Natural killer cell (primary cell): ENCODE measurements around the gene RERE. TPM values are rescaled to one million over a fixed set of nuclear protein-coding genes. Genes with fewer than 3 reads are reported as not detected.

Experiments
- ATAC-seq, 3 donors: fragments of 150-1000 bp in 2 of 3; fragments of 200-7000 bp in 1 of 3; cut with Tn5 transposase; 1 replicate in 1 of 3; 2 replicates in 2 of 3; pipeline ENCODE4 v1.10.0; 2021; ENCODE audit warnings: mild to moderate bottlenecking in 2 of 3, moderate library complexity in 2 of 3
- DNase-seq, 2 donors: peaks; one replicate each; pipeline versions ENCODE4 v3.0.0 to v3.0.0-alpha.2; 2013 to 2021; ENCODE audit warnings: mixed read lengths in 1 of 2
- H3K27ac ChIP-seq: one replicate; pipeline ENCODE4 v1.5.1; 2013; ENCODE audit warnings: mild to moderate bottlenecking, low read length
- H3K27me3 ChIP-seq: one replicate; pipeline ENCODE4 v1.6.1; 2013; ENCODE audit warnings: low read length; ENCODE audit not compliant: control insufficient read depth, insufficient read depth
- H3K36me3 ChIP-seq: one replicate; pipeline ENCODE4 v1.6.1; 2013; ENCODE audit warnings: low read length; ENCODE audit not compliant: control insufficient read depth, insufficient read depth
- H3K4me1 ChIP-seq: one replicate; pipeline ENCODE4 v1.6.1; 2013; ENCODE audit warnings: low read length; ENCODE audit not compliant: control insufficient read depth, insufficient read depth
- H3K4me3 ChIP-seq: one replicate; pipeline ENCODE4 v1.5.1; 2013; ENCODE audit warnings: low read length
- H3K9me3 ChIP-seq: one replicate; pipeline ENCODE4 v1.6.1; 2013; ENCODE audit warnings: low read length; ENCODE audit not compliant: control insufficient read depth, insufficient read depth
- H3K27ac Mint-ChIP-seq, 2 donors: one replicate each; pipeline ENCODE4 v1.8.0; 2022; ENCODE audit warnings: mild to moderate bottlenecking in 2 of 2, mixed read lengths in 2 of 2, moderate library complexity in 1 of 2
- H3K27me3 Mint-ChIP-seq, 2 donors: one replicate each; pipeline ENCODE4 v1.8.0; 2022; ENCODE audit warnings: low read depth in 2 of 2, mixed read lengths in 2 of 2
- H3K36me3 Mint-ChIP-seq: one replicate; pipeline ENCODE4 v1.8.0; 2022; ENCODE audit warnings: mixed read lengths
- H3K4me1 Mint-ChIP-seq, 2 donors: one replicate each; pipeline ENCODE4 v1.8.0; 2022; ENCODE audit warnings: mixed read lengths in 2 of 2
- H3K4me3 Mint-ChIP-seq: one replicate; pipeline ENCODE4 v1.8.0; 2022; ENCODE audit warnings: mild to moderate bottlenecking, moderate library complexity, mixed read lengths
- H3K9me3 Mint-ChIP-seq, 2 donors: one replicate each; pipeline ENCODE4 v1.8.0; 2022; ENCODE audit warnings: mixed read lengths in 2 of 2
- WGBS: methylation state at CpG from one replicate; pipeline ENCODE4 v1.1.7; 2013; ENCODE audit warnings: missing lambda C conversion rate; ENCODE audit not compliant: insufficient coverage; 5-methylcytosine and 5-hydroxymethylcytosine counted together
- intact Hi-C: fragments of 100-400 bp; cut with micrococcal nuclease; formaldehyde crosslinking; loops from one replicate; pipeline ENCODE4 v1.14.2; 2022
- total RNA-seq, 4 donors: library from RNA; stranded (reverse); fragments of 120-200 nt in 1 of 4; gene quantifications; one replicate each; pipeline versions ENCODE4 v1.2.3 to v1.2.4, GENCODE V29; 2013 to 2022
- TF ChIP-seq, protein P1 (sequence below): fragments of 200-600 bp; IDR thresholded peaks from one replicate; pipeline ENCODE4 v1.8.0; 2022; ENCODE audit warnings: antibody characterized with exemption

The RERE gene
- total RNA-seq, 3 donors from 2014 or later (not counting 1 experiment from before 2014, with no cell fraction given), result 67.7 to 76.0 (median 73.0) TPM

GRCh38 chr1:8747879-8748825, 69.3 kb downstream of the RERE start:
- 89% methylated on average over 9 of the region's 15 CpGs for WGBS
- Histone ChIP-seq H3K4me3 (no peak overlapping the region), H3K4me1 (no peaks in the 10 kb centered on the region), H3K27me3 (no peaks in the 10 kb centered on the region), H3K27ac (no peak overlapping the region), H3K36me3 (no peaks in the 10 kb centered on the region), H3K9me3 (no peaks in the 10 kb centered on the region)
- ATAC-seq (no peak), DNase-seq (no peak)
- Mint-ChIP-seq H3K4me1 (peaks cover 0 to 6% of the 10 kb centered on the region in 2 donors), H3K27ac (no peak overlapping the region), H3K27me3 (no peaks in the 10 kb centered on the region), H3K4me3 (no peak overlapping the region), H3K9me3 (no peaks in the 10 kb centered on the region), H3K36me3 (no peaks in the 10 kb centered on the region)
- TF ChIP-seq, protein P1, sequence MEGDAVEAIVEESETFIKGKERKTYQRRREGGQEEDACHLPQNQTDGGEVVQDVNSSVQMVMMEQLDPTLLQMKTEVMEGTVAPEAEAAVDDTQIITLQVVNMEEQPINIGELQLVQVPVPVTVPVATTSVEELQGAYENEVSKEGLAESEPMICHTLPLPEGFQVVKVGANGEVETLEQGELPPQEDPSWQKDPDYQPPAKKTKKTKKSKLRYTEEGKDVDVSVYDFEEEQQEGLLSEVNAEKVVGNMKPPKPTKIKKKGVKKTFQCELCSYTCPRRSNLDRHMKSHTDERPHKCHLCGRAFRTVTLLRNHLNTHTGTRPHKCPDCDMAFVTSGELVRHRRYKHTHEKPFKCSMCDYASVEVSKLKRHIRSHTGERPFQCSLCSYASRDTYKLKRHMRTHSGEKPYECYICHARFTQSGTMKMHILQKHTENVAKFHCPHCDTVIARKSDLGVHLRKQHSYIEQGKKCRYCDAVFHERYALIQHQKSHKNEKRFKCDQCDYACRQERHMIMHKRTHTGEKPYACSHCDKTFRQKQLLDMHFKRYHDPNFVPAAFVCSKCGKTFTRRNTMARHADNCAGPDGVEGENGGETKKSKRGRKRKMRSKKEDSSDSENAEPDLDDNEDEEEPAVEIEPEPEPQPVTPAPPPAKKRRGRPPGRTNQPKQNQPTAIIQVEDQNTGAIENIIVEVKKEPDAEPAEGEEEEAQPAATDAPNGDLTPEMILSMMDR, result no peak
- intact Hi-C loops, result no loop called here

DNA sequence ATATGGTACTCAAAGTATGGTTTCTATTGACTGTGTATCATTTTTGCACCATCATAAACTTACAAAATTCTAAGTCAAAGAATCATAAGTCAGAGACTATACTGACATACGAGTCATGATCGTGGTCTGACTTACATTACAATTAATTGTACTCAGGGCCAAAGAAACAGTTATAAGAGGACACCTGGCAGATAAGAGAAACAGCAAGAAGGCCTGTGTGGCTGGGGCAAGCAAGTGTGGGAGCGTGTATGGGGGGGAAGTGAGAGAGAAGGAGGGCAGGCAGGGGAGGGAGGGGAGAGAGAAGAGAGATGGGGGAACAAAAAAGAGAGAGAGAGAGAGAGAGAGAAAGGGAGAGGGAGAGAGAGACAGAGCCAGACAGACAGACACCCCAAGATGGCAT, 70.9 kb downstream of the RERE start:
- Mint-ChIP-seq H3K4me3 (no peak overlapping the region), H3K9me3 (no peaks in the 10 kb centered on the region), H3K4me1 (peaks cover 0 to 6% of the 10 kb centered on the region in 2 donors), H3K27ac (peak overlapping the region in 1 of 2 donors; percentile 19), H3K27me3 (no peaks in the 10 kb centered on the region), H3K36me3 (no peaks in the 10 kb centered on the region)
- 43% methylated on average over 3 of the region's 3 CpGs for WGBS
- Histone ChIP-seq H3K4me3 (no peak overlapping the region), H3K4me1 (no peaks in the 10 kb centered on the region), H3K27ac (no peak overlapping the region), H3K9me3 (no peaks in the 10 kb centered on the region), H3K27me3 (no peaks in the 10 kb centered on the region), H3K36me3 (no peaks in the 10 kb centered on the region)
- DNase-seq (no peak), ATAC-seq (no peak)
- intact Hi-C loops, result no loop called here
- TF ChIP-seq, protein P1, result no peak

DNA sequence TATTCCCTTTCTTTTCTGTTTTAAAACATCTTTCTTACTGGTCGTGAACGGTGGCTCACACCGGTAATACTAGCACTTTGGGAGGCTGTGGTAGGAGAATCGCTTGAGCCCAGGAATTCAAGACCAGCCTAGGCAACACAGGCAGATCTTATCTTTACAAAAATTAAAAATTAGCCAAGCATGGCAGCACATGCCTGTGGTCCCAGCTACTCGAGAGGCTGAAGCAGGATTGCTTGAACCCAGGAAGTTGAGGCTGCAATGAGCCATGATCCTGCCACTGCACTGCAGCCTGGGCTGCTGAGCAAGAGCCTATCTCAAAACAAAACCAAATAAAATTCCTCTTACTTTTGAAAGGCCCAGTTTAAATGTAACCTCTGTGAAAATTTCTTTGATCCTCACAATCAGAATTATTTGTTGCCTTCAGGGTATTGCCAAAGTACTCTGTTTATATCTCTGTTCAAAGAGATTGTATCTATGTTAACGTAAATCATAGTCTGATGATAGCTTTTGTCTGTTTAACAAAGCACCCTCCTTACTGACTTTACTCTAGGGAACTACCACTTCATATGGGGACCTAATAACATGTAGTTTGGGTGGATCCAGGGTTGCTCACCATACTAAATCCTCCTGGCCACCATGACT, 71.6 kb downstream of the RERE start:
- Mint-ChIP-seq H3K36me3 (no peaks in the 10 kb centered on the region), H3K9me3 (no peaks in the 10 kb centered on the region), H3K27ac (peak overlapping the region in 1 of 2 donors; percentile 19), H3K4me1 (peaks cover 0 to 6% of the 10 kb centered on the region in 2 donors), H3K4me3 (no peak overlapping the region), H3K27me3 (no peaks in the 10 kb centered on the region)
- H3K36me3 ChIP-seq, result no peaks in the 10 kb centered on the region
- TF ChIP-seq, protein P1, result no peak
- H3K4me1 ChIP-seq, result no peaks in the 10 kb centered on the region
- ATAC-seq (no peak), DNase-seq (no peak)
- no peak overlapping the region for H3K27ac ChIP-seq
- intact Hi-C loops, result no loop called here
- no peaks in the 10 kb centered on the region for H3K27me3 ChIP-seq
- 86% methylated on average over 5 of the region's 6 CpGs for WGBS
- no peaks in the 10 kb centered on the region for H3K9me3 ChIP-seq
- no peak overlapping the region for H3K4me3 ChIP-seq
